Fibroblast of lung (primary cell): Measurements from ENCODE around the gene POLR1D. TPM values are rescaled to one million over a fixed set of nuclear protein-coding genes. Genes with fewer than 3 reads are reported as not detected.

Experiments used
- DNase-seq, 2 donors: peaks; one replicate each; pipeline versions ENCODE4 v3.0.0 to v3.0.0-alpha.2; 2010; ENCODE audit warnings: low read depth in 2 of 2
- H2AFZ ChIP-seq: 2 replicates; pipeline ENCODE4 v1.5.1; 2012; ENCODE audit warnings: low read length, control low read depth, inconsistent platforms
- H3K27ac ChIP-seq: 2 replicates; pipeline ENCODE4 v1.5.1; 2011; ENCODE audit warnings: low read length, control low read depth; ENCODE audit not compliant: insufficient read depth
- H3K27me3 ChIP-seq: 2 replicates; pipeline ENCODE4 v1.5.1; 2011; ENCODE audit warnings: mild to moderate bottlenecking, low read length; ENCODE audit not compliant: control insufficient read depth, insufficient read depth
- H3K36me3 ChIP-seq: 2 replicates; pipeline ENCODE4 v1.5.1; 2011; ENCODE audit warnings: low read length; ENCODE audit not compliant: control insufficient read depth, insufficient read depth
- H3K4me1 ChIP-seq: 2 replicates; pipeline ENCODE4 v1.5.1; 2011; ENCODE audit warnings: low read length; ENCODE audit not compliant: control insufficient read depth, insufficient read depth; ENCODE audit errors: extremely low read depth
- H3K4me2 ChIP-seq: 2 replicates; pipeline ENCODE4 v1.5.1; 2011; ENCODE audit warnings: low read length, control low read depth; ENCODE audit not compliant: insufficient read depth; ENCODE audit errors: extremely low read depth
- H3K4me3 ChIP-seq, 4 experiments: fragments of 200-600 bp in 1 of 4; sonication (generic) in 1 of 4; replicated peaks in 1 of 4; 2 replicates each; pipeline ENCODE4 v1.5.1; 2011 to 2016; ENCODE audit warnings: low read length in 4 of 4, low read depth in 3 of 4, mild to moderate bottlenecking in 3 of 4, control low read depth in 2 of 4, inconsistent platforms in 1 of 4, mixed read lengths in 1 of 4; ENCODE audit not compliant: insufficient read depth in 1 of 4; ENCODE audit errors: control extremely low read depth in 1 of 4
- H3K79me2 ChIP-seq: 2 replicates; pipeline ENCODE4 v1.5.1; 2012; ENCODE audit warnings: mild to moderate bottlenecking, low read length, inconsistent platforms; ENCODE audit not compliant: control insufficient read depth, insufficient read depth
- H3K9ac ChIP-seq: 2 replicates; pipeline ENCODE4 v1.5.1; 2011; ENCODE audit warnings: mild to moderate bottlenecking, low read length, control low read depth; ENCODE audit not compliant: insufficient read depth
- H3K9me3 ChIP-seq: 2 replicates; pipeline ENCODE4 v1.5.1; 2012; ENCODE audit warnings: low read depth, low read length; ENCODE audit not compliant: control insufficient read depth, insufficient read depth
- H4K20me1 ChIP-seq: 2 replicates; pipeline ENCODE4 v1.5.1; 2011; ENCODE audit warnings: low read length; ENCODE audit not compliant: control insufficient read depth, insufficient read depth; ENCODE audit errors: extremely low read depth
- EZH2 ChIP-seq: IDR thresholded peaks from 2 replicates; pipeline ENCODE4 v1.5.1; 2012; ENCODE audit warnings: low read length, control low read depth, mild to moderate bottlenecking; ENCODE audit errors: missing control alignments
- polyA plus RNA-seq, 2 donors: library from polyadenylated mRNA; depleted of rRNA in 1 of 2; stranded (reverse) in 1 of 2; unstranded in 1 of 2; fragments of >200 nt; gene quantifications; 2 replicates each; pipeline ENCODE4 v1.2.1, GENCODE V29; 2011 to 2012; ENCODE audit warnings: missing spikeins in 1 of 2
- total RNA-seq: library from RNA; depleted of rRNA; stranded (reverse); fragments of >200 nt; gene quantifications from 2 replicates; pipeline ENCODE4 v1.2.1, GENCODE V29; 2014
- TF ChIP-seq, protein P1 (sequence below), 2 donors: IDR thresholded peaks in 1 of 2; conservative IDR thresholded peaks in 1 of 2; 1 replicate in 1 of 2; 2 replicates in 1 of 2; pipeline ENCODE4 v1.5.1; 2011 to 2012; ENCODE audit warnings: low read length in 2 of 2, control low read depth in 1 of 2, inconsistent platforms in 1 of 2, low read depth in 1 of 2, mild to moderate bottlenecking in 1 of 2

The POLR1D gene
- total and polyA plus RNA-seq, 2 donors (not counting 1 experiment from before 2014, with no cell fraction given) = 84.6 to 96.0 TPM

DNA sequence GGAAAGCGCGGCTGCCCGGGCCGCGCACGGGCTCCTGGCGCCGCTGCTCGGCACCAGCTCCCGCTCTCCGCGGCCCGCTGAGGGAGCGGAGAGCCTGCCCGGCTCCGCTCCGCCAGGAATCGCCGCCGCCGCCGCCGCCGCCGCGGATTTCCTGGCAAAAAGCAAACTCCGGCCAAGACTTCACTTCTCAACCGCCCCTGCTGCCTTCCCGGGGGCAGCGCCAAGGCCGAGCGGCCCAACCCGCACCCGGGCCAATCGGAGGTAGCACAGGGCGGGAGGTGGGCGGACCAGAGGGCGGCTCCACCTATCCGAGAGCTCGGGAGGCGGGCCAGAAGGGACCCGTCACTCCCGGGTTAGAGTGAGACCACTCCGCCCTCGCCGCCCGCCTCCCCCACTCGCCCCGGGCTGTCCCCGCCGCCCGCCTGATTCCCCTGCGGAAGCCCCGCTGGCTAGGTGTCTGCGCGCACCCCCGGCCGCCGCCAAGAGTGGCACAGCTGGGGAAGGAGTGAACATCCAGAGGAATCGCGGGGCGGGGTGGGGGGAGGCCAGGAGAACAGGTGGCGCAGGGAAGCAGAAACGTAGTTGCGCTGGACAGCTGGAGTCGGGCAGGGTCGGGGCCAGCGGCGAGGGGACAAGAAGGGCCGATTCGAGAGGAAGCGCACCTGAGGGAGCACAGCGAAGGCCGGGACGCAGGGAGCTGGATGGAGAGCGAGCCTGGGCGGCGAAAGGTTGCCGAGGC is 1.1 kb upstream of the POLR1D start, which contains the start of gene LNX2:
Gene LNX2, minus strand, starts transcription at position 153 of the 739 bp plus-strand sequence. CDS start 38,826 bp downstream, outside the sequence.
- no peaks in the 10 kb centered on the region for H3K9me3 ChIP-seq
- H3K4me3 ChIP-seq = peak within 1 kb of the TSS; percentile 79 to 86 (median 83)
- H3K9ac ChIP-seq = peak within 1 kb of the TSS; percentile 68
- H4K20me1 ChIP-seq = no peaks in the 10 kb centered on the region
- peaks cover 3% of the 10 kb centered on the region for H3K4me1 ChIP-seq
- peaks cover 2% of the 10 kb centered on the region for H3K36me3 ChIP-seq
- TF ChIP-seq, protein P1, sequence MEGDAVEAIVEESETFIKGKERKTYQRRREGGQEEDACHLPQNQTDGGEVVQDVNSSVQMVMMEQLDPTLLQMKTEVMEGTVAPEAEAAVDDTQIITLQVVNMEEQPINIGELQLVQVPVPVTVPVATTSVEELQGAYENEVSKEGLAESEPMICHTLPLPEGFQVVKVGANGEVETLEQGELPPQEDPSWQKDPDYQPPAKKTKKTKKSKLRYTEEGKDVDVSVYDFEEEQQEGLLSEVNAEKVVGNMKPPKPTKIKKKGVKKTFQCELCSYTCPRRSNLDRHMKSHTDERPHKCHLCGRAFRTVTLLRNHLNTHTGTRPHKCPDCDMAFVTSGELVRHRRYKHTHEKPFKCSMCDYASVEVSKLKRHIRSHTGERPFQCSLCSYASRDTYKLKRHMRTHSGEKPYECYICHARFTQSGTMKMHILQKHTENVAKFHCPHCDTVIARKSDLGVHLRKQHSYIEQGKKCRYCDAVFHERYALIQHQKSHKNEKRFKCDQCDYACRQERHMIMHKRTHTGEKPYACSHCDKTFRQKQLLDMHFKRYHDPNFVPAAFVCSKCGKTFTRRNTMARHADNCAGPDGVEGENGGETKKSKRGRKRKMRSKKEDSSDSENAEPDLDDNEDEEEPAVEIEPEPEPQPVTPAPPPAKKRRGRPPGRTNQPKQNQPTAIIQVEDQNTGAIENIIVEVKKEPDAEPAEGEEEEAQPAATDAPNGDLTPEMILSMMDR (conservative IDR thresholded peaks at IDR 0.05 in 1 of 2, IDR thresholded peaks at IDR 0.05 in 1 of 2; ENCODE audit: low read depth in 1 of 2, low read length in 2 of 2) = no peak
- TF ChIP-seq EZH2 = no peak
- peak within 1 kb of the TSS; percentile 93 for H3K4me2 ChIP-seq
- H3K27me3 ChIP-seq = no peaks in the 10 kb centered on the region
- DNase-seq = peak; percentile 95 to 96
- peak within 1 kb of the TSS; percentile 92 for H2AFZ ChIP-seq
- H3K79me2 ChIP-seq = peaks cover 40% of the 10 kb centered on the region
- peak within 1 kb of the TSS; percentile 56 for H3K27ac ChIP-seq

DNA sequence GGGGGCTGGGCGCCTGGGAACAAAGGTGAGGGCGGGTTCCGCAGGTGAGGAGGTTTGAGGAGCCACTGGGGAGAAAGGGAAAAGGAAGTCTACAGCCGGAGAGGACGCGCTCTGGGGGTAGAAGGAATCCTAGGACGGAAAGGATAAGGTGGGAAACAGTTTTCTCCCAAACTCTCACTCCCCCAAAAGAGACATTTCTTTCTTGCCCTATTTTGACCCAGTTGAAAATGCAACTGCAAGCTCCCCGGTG is 651 bp upstream of the POLR1D start:
- DNase-seq = no peak
- Histone ChIP-seq H2AFZ (peak overlapping the region; percentile 83), H3K4me3 (peak overlapping the region; percentile 76 to 84 (median 80)), H3K27ac (peak overlapping the region; percentile 41), H3K4me1 (peaks cover 3% of the 10 kb centered on the region), H4K20me1 (no peaks in the 10 kb centered on the region), H3K36me3 (peaks cover 2% of the 10 kb centered on the region), H3K79me2 (peaks cover 40% of the 10 kb centered on the region), H3K27me3 (no peaks in the 10 kb centered on the region), H3K9me3 (no peaks in the 10 kb centered on the region), H3K9ac (peak overlapping the region; percentile 31), H3K4me2 (peak overlapping the region; percentile 93)
- no peak for TF ChIP-seq EZH2
- TF ChIP-seq, protein P1 (conservative IDR thresholded peaks at IDR 0.05 in 1 of 2, IDR thresholded peaks at IDR 0.05 in 1 of 2; ENCODE audit: low read depth in 1 of 2, low read length in 2 of 2) = no peak

GRCh38 chr13:27622102-27622820 is 569 bp downstream of the POLR1D start:
- TF ChIP-seq, protein P1 (conservative IDR thresholded peaks at IDR 0.05 in 1 of 2, IDR thresholded peaks at IDR 0.05 in 1 of 2; ENCODE audit: low read depth in 1 of 2, low read length in 2 of 2) = peak; percentile 14 to 32
- no peak for TF ChIP-seq EZH2
- Histone ChIP-seq H3K4me1 (peaks cover 3% of the 10 kb centered on the region), H3K36me3 (peaks cover 2% of the 10 kb centered on the region), H3K27me3 (no peaks in the 10 kb centered on the region), H3K79me2 (peaks cover 41% of the 10 kb centered on the region), H4K20me1 (no peaks in the 10 kb centered on the region), H3K9me3 (no peaks in the 10 kb centered on the region), H3K9ac (peak overlapping the region; percentile 80), H3K27ac (peak overlapping the region; percentile 73), H3K4me2 (peak overlapping the region; percentile 91), H3K4me3 (peak overlapping the region; percentile 76 to 93 (median 82)), H2AFZ (peak overlapping the region; percentile 77)
- peak in 1 of 2 donors; percentile 23 for DNase-seq
